ENCODE results near the gene WDHD1. TPM values are rescaled to one million over a fixed set of nuclear protein-coding genes. Genes with fewer than 3 reads are reported as not detected.
"Not testable (repeated sequence)": the region's sequence is repeated elsewhere in the genome, so short reads cannot be mapped to it uniquely, and the experiment has no call there.

WDHD1 gene
- total RNA-seq, 2 experiments from 2014 or later = 61.1 to 62.9 TPM

DNA sequence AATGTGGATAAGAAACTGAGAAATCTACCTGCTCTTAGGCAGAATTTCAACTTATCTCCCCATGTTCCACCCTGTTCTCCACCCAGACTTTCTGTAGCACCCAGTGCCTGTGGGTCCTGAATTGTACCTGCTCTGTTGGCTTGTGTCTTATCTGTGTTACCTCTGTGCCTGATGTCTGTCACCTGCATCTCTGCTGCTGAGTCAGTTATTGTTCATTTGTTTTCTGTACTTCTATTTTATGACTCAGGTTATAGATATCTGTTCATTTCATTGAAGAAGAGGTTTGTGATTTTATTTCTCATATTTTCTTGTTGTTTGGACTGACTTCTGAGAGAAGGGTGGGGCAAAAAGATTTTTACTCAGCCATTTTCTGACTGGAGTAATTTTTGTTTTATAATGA lies 11.8 kb upstream of the WDHD1 start:
- H3K27me3 Mint-ChIP-seq (ENCODE audit: low read depth) = no peaks in the 10 kb centered on the region
- CTCF ChIA-PET = interaction anchor here (0.9 to 2.1 kb wide), 3 partner anchors 11 to 12 kb away, joined by 4 to 7 read pairs (median 6); partner anchors contain the start of genes MAPK1IP1L and WDHD1
- H3K4me3 Mint-ChIP-seq = no peak overlapping the region
- no peak overlapping the region for H3K27ac Mint-ChIP-seq
- no peaks in the 10 kb centered on the region for H3K9me3 Mint-ChIP-seq
- intact Hi-C loops (cut with micrococcal nuclease) = no loop called here
- peaks cover 36% of the 10 kb centered on the region for H3K36me3 Mint-ChIP-seq (ENCODE audit: low read depth)
- H3K4me1 Mint-ChIP-seq (ENCODE audit: low read depth) = peaks cover 4% of the 10 kb centered on the region
- no peak for DNase-seq

- peaks cover 33% of the 10 kb centered on the region for H3K36me3 Mint-ChIP-seq (ENCODE audit: low read depth)
- H3K4me3 Mint-ChIP-seq; H3K9me3 Mint-ChIP-seq; intact Hi-C loops (cut with micrococcal nuclease); DNase-seq; H3K4me1 Mint-ChIP-seq (ENCODE audit: low read depth); H3K27ac Mint-ChIP-seq; H3K27me3 Mint-ChIP-seq (ENCODE audit: low read depth): not testable (repeated sequence)
- CTCF ChIA-PET = interaction anchor here (0.9 to 2.1 kb wide), 3 partner anchors 10 to 13 kb away, joined by 4 to 7 read pairs (median 6); partner anchors contain the start of genes MAPK1IP1L and WDHD1
Observed at GRCh38 chr14:55037995-55038394, 11.1 kb upstream of the WDHD1 start.

GRCh38 chr14:55031190-55031589 lies 4.3 kb upstream of the WDHD1 start:
- Mint-ChIP-seq H3K9me3 (no peaks in the 10 kb centered on the region), H3K4me1 (ENCODE audit: low read depth) (peaks cover 31% of the 10 kb centered on the region), H3K27ac (no peak overlapping the region), H3K36me3 (ENCODE audit: low read depth) (peaks cover 21% of the 10 kb centered on the region), H3K27me3 (ENCODE audit: low read depth) (no peaks in the 10 kb centered on the region), H3K4me3 (no peak overlapping the region)
- DNase-seq = no peak
- CTCF ChIA-PET = interaction anchor here (1.1 to 4.0 kb wide), 2 partner anchors 17 to 20 kb away, joined by 5 to 21 read pairs; partner anchors contain the start of gene MAPK1IP1L
- intact Hi-C loops (cut with micrococcal nuclease) = no loop called here

DNA sequence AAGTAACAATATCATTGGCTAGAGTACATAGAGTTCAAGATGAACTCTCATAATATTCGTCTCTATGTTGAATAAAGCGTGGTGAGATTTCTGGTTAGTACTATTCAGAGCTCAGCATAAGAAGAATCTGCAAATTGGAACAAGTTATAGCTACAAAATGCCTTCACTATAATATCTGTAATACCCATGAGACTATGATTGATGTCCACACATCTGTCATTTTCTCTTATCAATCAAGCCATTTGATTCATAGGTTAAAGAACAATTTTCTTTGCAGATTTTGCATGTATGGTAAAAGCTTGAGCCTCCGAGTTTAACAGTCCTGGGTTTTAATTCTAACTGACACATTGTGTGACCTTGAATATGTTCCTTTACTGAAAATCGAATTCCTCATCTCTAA lies 1.6 kb upstream of the WDHD1 start:
- DNase-seq = no peak
- H3K4me3 Mint-ChIP-seq = peak overlapping the region; percentile 96
- peak overlapping the region; percentile 92 for H3K27ac Mint-ChIP-seq
- intact Hi-C loops (cut with micrococcal nuclease) = loop anchor here (5.0 kb wide), 1 partner anchor 541 kb away; the partner anchor contains the start of gene GMFB
- CTCF ChIA-PET = interaction anchor here (0.7 to 4.0 kb wide), 4 partner anchors 10 to 90 kb away, joined by 3 to 21 read pairs (median 4); partner anchors contain the start of gene MAPK1IP1L
- H3K27me3 Mint-ChIP-seq (ENCODE audit: low read depth) = no peaks in the 10 kb centered on the region
- peaks cover 23% of the 10 kb centered on the region for H3K36me3 Mint-ChIP-seq (ENCODE audit: low read depth)
- peaks cover 44% of the 10 kb centered on the region for H3K4me1 Mint-ChIP-seq (ENCODE audit: low read depth)
- no peaks in the 10 kb centered on the region for H3K9me3 Mint-ChIP-seq

DNA sequence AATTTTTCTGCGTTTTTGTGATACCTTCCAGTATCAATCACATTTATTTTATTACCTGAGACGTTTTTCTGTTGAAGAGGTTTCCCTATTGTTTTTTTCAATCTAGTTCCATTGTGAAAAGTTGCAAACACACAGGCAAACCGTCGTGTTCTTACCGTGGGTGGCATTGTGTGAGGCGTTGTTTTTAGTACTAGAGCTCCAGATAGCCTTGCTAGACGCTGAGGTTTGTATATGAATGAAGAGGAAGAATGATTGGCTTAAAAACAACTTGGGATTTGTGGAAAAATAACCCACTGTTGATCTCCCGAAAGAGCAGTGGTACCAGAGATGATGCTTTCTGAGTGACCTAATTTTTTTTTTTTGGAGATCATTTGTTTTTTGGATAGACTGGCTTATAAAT lies 1.2 kb upstream of the WDHD1 start:
- Mint-ChIP-seq H3K4me3 (peak overlapping the region; percentile 96), H3K9me3 (no peaks in the 10 kb centered on the region), H3K27ac (peak overlapping the region; percentile 92), H3K4me1 (ENCODE audit: low read depth) (peaks cover 44% of the 10 kb centered on the region), H3K36me3 (ENCODE audit: low read depth) (peaks cover 24% of the 10 kb centered on the region), H3K27me3 (ENCODE audit: low read depth) (no peaks in the 10 kb centered on the region)
- CTCF ChIA-PET = interaction anchor here (0.7 to 4.0 kb wide), 4 partner anchors 10 to 90 kb away, joined by 3 to 21 read pairs (median 4); partner anchors contain the start of gene MAPK1IP1L
- DNase-seq = no peak
- intact Hi-C loops (cut with micrococcal nuclease) = loop anchor here (5.0 kb wide), 1 partner anchor 541 kb away; the partner anchor contains the start of gene GMFB

DNA sequence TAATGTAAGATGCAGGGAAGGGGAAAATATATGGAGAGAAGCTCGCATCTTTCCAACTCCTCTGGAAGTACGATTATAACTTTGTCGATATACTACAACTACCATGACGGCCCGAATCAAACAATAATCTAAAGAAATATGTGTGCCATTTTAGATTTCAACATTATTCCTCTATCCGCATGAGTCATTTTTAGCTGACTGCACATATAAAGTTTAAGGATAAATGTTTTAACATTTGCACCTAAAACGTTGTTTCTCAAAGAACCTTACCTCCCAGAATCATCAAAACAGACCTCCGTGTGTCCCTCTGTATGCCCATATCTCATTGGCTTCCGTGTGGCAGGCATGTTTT lies 482 bp downstream of the WDHD1 start:
- Mint-ChIP-seq H3K27me3 (ENCODE audit: low read depth) (no peaks in the 10 kb centered on the region), H3K9me3 (no peaks in the 10 kb centered on the region), H3K4me1 (ENCODE audit: low read depth) (peaks cover 51% of the 10 kb centered on the region), H3K27ac (peak overlapping the region; percentile 92), H3K4me3 (peak overlapping the region; percentile 96), H3K36me3 (ENCODE audit: low read depth) (peaks cover 28% of the 10 kb centered on the region)
- intact Hi-C loops (cut with micrococcal nuclease) = loop anchor here (2.0 to 5.0 kb wide), 5 partner anchors 72 to 630 kb away; partner anchors contain the start of genes CDKN3, GCH1, GMFB and KTN1
- CTCF ChIA-PET = interaction anchor here (0.6 to 1.7 kb wide), 5 partner anchors 10 to 252 kb away, joined by 3 to 16 read pairs (median 4); partner anchors contain the start of gene MAPK1IP1L
- DNase-seq = no peak

DNA sequence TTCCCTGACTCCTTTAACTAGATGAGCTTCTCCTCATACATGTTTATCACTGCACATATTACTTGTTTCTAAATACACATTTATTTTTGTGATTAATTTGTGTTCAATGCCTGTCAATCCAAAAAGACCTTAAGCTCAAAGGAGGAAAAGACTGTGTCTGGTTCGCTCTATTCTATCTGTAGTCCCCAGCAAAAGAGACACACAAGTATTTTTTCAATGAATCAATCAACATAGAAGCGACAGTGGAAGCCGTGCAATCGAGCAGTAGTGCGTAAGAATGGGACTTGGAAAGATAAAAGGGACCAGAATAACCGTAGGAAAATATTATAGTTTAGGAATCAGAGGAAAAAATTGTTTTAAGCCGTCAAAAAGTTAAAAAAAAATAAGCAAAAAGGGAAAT lies 951 bp downstream of the WDHD1 start:
- Mint-ChIP-seq H3K27ac (peak overlapping the region; percentile 92), H3K27me3 (ENCODE audit: low read depth) (no peaks in the 10 kb centered on the region), H3K36me3 (ENCODE audit: low read depth) (peaks cover 28% of the 10 kb centered on the region), H3K4me1 (ENCODE audit: low read depth) (peaks cover 51% of the 10 kb centered on the region), H3K4me3 (peak overlapping the region; percentile 96), H3K9me3 (no peaks in the 10 kb centered on the region)
- no peak for DNase-seq
- intact Hi-C loops (cut with micrococcal nuclease) = loop anchor here (2.0 to 5.0 kb wide), 5 partner anchors 73 to 629 kb away; partner anchors contain the start of genes CDKN3, GCH1, GMFB and KTN1
- CTCF ChIA-PET = interaction anchor here (1.1 to 1.7 kb wide), 2 partner anchors 12 to 25 kb away, joined by 4 to 16 read pairs; partner anchors contain the start of gene MAPK1IP1L

DNA sequence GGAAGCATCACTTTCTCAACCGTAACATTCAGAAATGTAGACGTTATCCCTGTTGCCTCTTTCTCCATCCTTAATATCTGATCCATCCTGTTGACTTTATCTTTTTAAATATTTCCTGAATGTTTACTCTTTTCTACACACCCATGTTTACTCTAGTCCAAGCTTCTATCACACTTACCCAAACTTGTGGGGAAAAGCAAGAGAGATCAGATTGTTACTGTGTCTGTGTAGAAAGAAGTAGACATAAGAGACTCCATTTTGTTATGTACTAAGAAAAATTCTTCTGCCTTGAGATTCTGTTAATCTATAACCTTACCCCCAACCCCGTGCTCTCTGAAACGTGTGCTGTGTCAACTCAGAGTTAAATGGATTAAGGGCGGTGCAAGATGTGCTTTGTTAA lies 2.5 kb downstream of the WDHD1 start:
- Mint-ChIP-seq H3K36me3 (ENCODE audit: low read depth) (peaks cover 34% of the 10 kb centered on the region), H3K4me1 (ENCODE audit: low read depth) (peaks cover 47% of the 10 kb centered on the region)
- H3K4me3 Mint-ChIP-seq; intact Hi-C loops (cut with micrococcal nuclease); H3K27me3 Mint-ChIP-seq (ENCODE audit: low read depth); H3K9me3 Mint-ChIP-seq; DNase-seq; H3K27ac Mint-ChIP-seq: not testable (repeated sequence)
- CTCF ChIA-PET = interaction anchor here (0.5 to 2.2 kb wide), 3 partner anchors 10 to 362 kb away, joined by 3 to 7 read pairs (median 5); partner anchors contain the start of gene MAPK1IP1L

DNA sequence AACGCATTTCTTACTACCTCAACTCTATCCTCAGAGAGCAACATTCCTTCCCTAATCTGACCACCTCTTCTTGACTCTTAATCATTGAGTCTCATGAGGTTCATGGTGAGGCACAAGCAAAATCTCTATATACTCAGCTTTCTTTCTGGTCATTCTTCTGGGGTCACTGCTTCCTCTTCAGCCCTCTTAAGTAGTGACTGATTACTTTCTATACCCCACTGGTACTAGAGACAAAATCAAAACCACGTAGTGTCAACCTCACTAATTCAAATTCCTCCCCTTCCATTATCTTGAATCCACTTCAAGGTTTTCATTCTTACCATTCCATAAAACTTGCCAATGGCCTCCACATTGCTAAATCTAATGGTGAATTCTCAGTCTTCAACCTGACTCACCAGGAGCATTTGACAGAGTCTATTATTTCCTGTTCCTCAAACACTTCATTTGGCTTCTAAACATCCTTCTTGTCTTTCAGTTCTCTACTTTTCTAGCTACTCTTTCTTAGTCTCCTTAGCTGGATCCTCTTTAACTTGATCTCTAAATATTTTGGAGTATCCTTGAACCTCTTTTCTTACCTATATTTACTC lies 6.8 kb downstream of the WDHD1 start:
- peaks cover 38% of the 10 kb centered on the region for H3K36me3 Mint-ChIP-seq (ENCODE audit: low read depth)
- no peaks in the 10 kb centered on the region for H3K9me3 Mint-ChIP-seq
- no peak for DNase-seq
- CTCF ChIA-PET = no interaction called here
- intact Hi-C loops (cut with micrococcal nuclease) = no loop called here
- H3K27ac Mint-ChIP-seq = no peak overlapping the region
- H3K4me1 Mint-ChIP-seq (ENCODE audit: low read depth) = peaks cover 23% of the 10 kb centered on the region
- H3K27me3 Mint-ChIP-seq (ENCODE audit: low read depth) = no peaks in the 10 kb centered on the region
- H3K4me3 Mint-ChIP-seq = no peak overlapping the region

- Mint-ChIP-seq H3K27me3 (ENCODE audit: low read depth) (no peaks in the 10 kb centered on the region), H3K36me3 (ENCODE audit: low read depth) (peaks cover 43% of the 10 kb centered on the region), H3K9me3 (no peaks in the 10 kb centered on the region), H3K4me1 (ENCODE audit: low read depth) (peaks cover 3% of the 10 kb centered on the region), H3K27ac (no peak overlapping the region), H3K4me3 (no peak overlapping the region)
- no peak for DNase-seq
- CTCF ChIA-PET = interaction anchor here (0.7 to 1.2 kb wide), 2 partner anchors 124 to 145 kb away, joined by 4 to 5 read pairs; no protein-coding TSS in a partner anchor
- intact Hi-C loops (cut with micrococcal nuclease) = no loop called here
Observed at GRCh38 chr14:55015006-55015405, 11.9 kb downstream of the WDHD1 start.

DNA sequence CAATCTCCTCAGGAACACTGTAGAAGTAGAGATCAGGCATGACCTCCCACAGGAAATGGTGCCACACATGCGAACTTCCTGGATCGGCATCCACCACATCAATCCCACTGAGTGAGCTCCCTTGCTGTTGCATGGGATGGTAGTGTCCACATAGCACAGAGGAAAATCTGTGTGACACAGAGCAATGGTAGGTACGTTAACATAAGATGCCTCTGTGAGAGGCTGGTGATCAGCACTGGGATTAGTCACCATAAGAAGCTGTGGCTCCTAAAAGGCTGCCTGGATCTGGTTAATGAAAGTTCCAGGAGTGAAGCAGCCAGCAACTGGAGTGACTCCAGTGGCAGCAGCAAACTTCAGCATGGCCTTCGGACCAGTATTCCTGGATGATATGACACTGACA lies 21.8 kb downstream of the WDHD1 start:
- CTCF ChIA-PET = interaction anchor here (0.5 to 0.6 kb wide), 2 partner anchors 79 to 199 kb away, joined by 3 to 6 read pairs; no protein-coding TSS in a partner anchor
- H3K4me1 Mint-ChIP-seq (ENCODE audit: low read depth) = no peaks in the 10 kb centered on the region
- no peaks in the 10 kb centered on the region for H3K27me3 Mint-ChIP-seq (ENCODE audit: low read depth)
- H3K36me3 Mint-ChIP-seq (ENCODE audit: low read depth) = peaks cover 44% of the 10 kb centered on the region
- no peak for DNase-seq
- no peak overlapping the region for H3K27ac Mint-ChIP-seq
- no peaks in the 10 kb centered on the region for H3K9me3 Mint-ChIP-seq
- intact Hi-C loops (cut with micrococcal nuclease) = no loop called here
- H3K4me3 Mint-ChIP-seq = no peak overlapping the region

- intact Hi-C loops (cut with micrococcal nuclease) = no loop called here
- H3K27ac Mint-ChIP-seq = no peak overlapping the region
- CTCF ChIA-PET = no interaction called here
Observed at GRCh38 chr14:55000381-55000780, 26.5 kb downstream of the WDHD1 start.

More at GRCh38 chr14:55000381-55000780, 26.5 kb downstream of the WDHD1 start:
- Mint-ChIP-seq H3K27me3 (ENCODE audit: low read depth) (no peaks in the 10 kb centered on the region), H3K9me3 (no peaks in the 10 kb centered on the region), H3K4me3 (no peak overlapping the region), H3K4me1 (ENCODE audit: low read depth) (no peaks in the 10 kb centered on the region), H3K36me3 (ENCODE audit: low read depth) (peaks cover 44% of the 10 kb centered on the region)
- DNase-seq = no peak
